Panc1 (cell line): ENCODE data around the gene GSS. TPM values are rescaled to one million over a fixed set of nuclear protein-coding genes. Genes with fewer than 3 reads are reported as not detected.

Source experiments
- ATAC-seq: fragments of 200-7000 bp; cut with Tn5 transposase; 2 replicates; pipeline ENCODE4 v1.9.1; 2020; ENCODE audit warnings: mild to moderate bottlenecking, moderate library complexity
- BruUV-seq: library from RNA; stranded (reverse); fragments of 400-500 nt; replicated peaks from 2 replicates; lab custom pipeline; 2021; lab: Mats Ljungman, UMichigan
- CTCF ChIA-PET: fragments of 300-600 bp; sonication (Branson Sonifier 250); formaldehyde crosslinking; loops from one replicate; lab custom pipeline; 2022; ENCODE audit warnings: antibody characterized with exemption; lab: Charles Lee
- POLR2A ChIA-PET: fragments of 300-600 bp; sonication (Branson Sonifier 250); formaldehyde crosslinking; loops from one replicate; lab custom pipeline; 2022; ENCODE audit warnings: antibody characterized with exemption; lab: Charles Lee
- DNase-seq: peaks from one replicate; pipeline ENCODE4 v3.0.0-alpha.2; 2010; ENCODE audit warnings: low read depth, low spot score
- H3K27ac ChIP-seq: 2 replicates; pipeline ENCODE4 v1.5.1; 2011; ENCODE audit warnings: mild to moderate bottlenecking, low read length, inconsistent platforms
- H3K27me3 ChIP-seq: fragments of 200-500 bp; sonication (Bioruptor generic); 2 replicates; pipeline ENCODE4 v1.6.0; 2014; ENCODE audit warnings: low read length, inconsistent platforms; ENCODE audit not compliant: control insufficient read depth, insufficient read depth
- H3K36me3 ChIP-seq: fragments of 200-500 bp; sonication (Bioruptor generic); 2 replicates; pipeline ENCODE4 v1.5.1; 2014; ENCODE audit warnings: inconsistent platforms, mild to moderate bottlenecking, low read length, moderate library complexity; ENCODE audit not compliant: control insufficient read depth, insufficient read depth
- H3K4me1 ChIP-seq: 2 replicates; pipeline ENCODE4 v1.5.1; 2011; ENCODE audit warnings: inconsistent platforms, mild to moderate bottlenecking, low read length, moderate library complexity; ENCODE audit not compliant: control insufficient read depth, insufficient read depth
- H3K4me3 ChIP-seq, 2 experiments: 2 replicates each; pipeline ENCODE4 v1.5.1; 2011 to 2012; ENCODE audit warnings: low read depth in 2 of 2, low read length in 2 of 2, mild to moderate bottlenecking in 2 of 2, inconsistent platforms in 1 of 2, moderate library complexity in 1 of 2
- H3K9me3 ChIP-seq: fragments of 200-500 bp; sonication (Bioruptor generic); 2 replicates; pipeline ENCODE4 v1.5.1; 2014; ENCODE audit warnings: low read depth, mild to moderate bottlenecking, inconsistent platforms, low read length, moderate library complexity; ENCODE audit not compliant: control insufficient read depth, insufficient read depth
- POLR2AphosphoS5 ChIP-seq: IDR thresholded peaks from 2 replicates; pipeline ENCODE4 v1.6.1; 2012; ENCODE audit warnings: mild to moderate bottlenecking, low read depth, low read length, moderate library complexity
- SIN3A ChIP-seq: IDR thresholded peaks from 2 replicates; pipeline ENCODE4 v1.6.1; 2012; ENCODE audit warnings: low read depth, mild to moderate bottlenecking, low read length, moderate library complexity, borderline replicate concordance; ENCODE audit not compliant: insufficient read depth
- TCF7L2 ChIP-seq: IDR thresholded peaks from 2 replicates; pipeline ENCODE4 v1.6.1; 2011; ENCODE audit warnings: mild to moderate bottlenecking, low read depth, low read length, inconsistent platforms
- in situ Hi-C: cut with HindIII; loops from 2 replicates; pipeline ENCODE4 v1.10.0; 2016; ENCODE audit warnings: low sequenced_read_pairs, low pct_unique_long_range_greater_than_20kb
- intact Hi-C: fragments of 100-400 bp; cut with micrococcal nuclease; formaldehyde crosslinking; loops from one replicate; pipeline ENCODE4 v1.10.0; 2022; ENCODE audit not compliant: unreplicated experiment
- total RNA-seq: library from RNA; stranded (reverse); gene quantifications from one replicate; pipeline ENCODE4 v1.2.1, GENCODE V29; 2021; ENCODE audit not compliant: unreplicated experiment
- TF ChIP-seq, protein P1 (sequence below): fragments of 450-650 bp; IDR thresholded peaks from 2 replicates; pipeline ENCODE4 v1.5.1; 2017; ENCODE audit warnings: mild to moderate bottlenecking
- TF ChIP-seq, protein P2 (sequence below), 2 experiments: IDR thresholded peaks; 2 replicates each; pipeline ENCODE4 v1.6.1; 2011 to 2012; ENCODE audit warnings: low read depth in 2 of 2, control low read depth in 1 of 2, low read length in 1 of 2, mild to moderate bottlenecking in 1 of 2, moderate library complexity in 1 of 2; ENCODE audit not compliant: insufficient read depth in 1 of 2

The GSS gene
- total RNA-seq, 1 experiment from 2014 or later = 64.8 TPM

DNA sequence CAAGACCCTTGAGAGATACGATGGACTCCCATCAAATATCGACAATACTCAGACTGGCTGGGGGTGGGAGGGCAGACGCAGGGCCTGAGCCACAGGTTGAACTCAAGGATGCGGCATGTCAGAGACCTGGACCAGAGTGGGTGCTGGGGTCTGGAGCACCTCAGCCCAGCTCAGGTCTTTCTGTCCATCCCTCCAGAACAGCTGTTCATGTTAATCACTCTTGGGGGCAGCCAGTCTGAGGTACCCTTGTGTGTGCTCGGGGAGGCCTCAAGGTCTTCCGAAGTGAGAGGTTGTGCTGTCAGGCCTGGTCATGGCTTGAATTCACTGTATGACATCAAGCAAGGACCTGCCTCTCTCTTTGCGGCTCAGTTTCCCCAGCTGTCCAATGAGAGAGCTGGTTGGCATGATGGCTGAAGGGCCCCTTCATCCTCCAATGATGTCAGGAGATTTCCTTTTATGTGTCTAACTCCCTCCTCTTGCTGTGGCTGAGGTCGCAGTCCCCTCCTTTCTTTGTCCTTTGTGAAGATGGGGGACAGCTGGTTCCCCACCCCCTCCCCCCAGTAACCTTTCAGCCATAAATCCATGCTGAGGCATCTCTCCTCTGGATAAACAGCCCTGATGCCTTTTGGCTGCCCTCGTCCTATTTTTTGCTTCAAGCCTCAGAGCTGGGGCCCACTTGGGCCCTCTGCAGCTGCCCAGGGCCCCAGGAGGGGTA lies 15.4 kb upstream of the GSS start:
- ATAC-seq = no peak
- Histone ChIP-seq H3K27ac (no peak overlapping the region), H3K4me3 (no peak overlapping the region), H3K9me3 (no peaks in the 10 kb centered on the region), H3K4me1 (no peaks in the 10 kb centered on the region), H3K36me3 (no peaks in the 10 kb centered on the region), H3K27me3 (no peaks in the 10 kb centered on the region)
- no peak for TF ChIP-seq POLR2AphosphoS5
- TF ChIP-seq, protein P1, sequence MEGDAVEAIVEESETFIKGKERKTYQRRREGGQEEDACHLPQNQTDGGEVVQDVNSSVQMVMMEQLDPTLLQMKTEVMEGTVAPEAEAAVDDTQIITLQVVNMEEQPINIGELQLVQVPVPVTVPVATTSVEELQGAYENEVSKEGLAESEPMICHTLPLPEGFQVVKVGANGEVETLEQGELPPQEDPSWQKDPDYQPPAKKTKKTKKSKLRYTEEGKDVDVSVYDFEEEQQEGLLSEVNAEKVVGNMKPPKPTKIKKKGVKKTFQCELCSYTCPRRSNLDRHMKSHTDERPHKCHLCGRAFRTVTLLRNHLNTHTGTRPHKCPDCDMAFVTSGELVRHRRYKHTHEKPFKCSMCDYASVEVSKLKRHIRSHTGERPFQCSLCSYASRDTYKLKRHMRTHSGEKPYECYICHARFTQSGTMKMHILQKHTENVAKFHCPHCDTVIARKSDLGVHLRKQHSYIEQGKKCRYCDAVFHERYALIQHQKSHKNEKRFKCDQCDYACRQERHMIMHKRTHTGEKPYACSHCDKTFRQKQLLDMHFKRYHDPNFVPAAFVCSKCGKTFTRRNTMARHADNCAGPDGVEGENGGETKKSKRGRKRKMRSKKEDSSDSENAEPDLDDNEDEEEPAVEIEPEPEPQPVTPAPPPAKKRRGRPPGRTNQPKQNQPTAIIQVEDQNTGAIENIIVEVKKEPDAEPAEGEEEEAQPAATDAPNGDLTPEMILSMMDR = no peak
- TF ChIP-seq, protein P2, sequence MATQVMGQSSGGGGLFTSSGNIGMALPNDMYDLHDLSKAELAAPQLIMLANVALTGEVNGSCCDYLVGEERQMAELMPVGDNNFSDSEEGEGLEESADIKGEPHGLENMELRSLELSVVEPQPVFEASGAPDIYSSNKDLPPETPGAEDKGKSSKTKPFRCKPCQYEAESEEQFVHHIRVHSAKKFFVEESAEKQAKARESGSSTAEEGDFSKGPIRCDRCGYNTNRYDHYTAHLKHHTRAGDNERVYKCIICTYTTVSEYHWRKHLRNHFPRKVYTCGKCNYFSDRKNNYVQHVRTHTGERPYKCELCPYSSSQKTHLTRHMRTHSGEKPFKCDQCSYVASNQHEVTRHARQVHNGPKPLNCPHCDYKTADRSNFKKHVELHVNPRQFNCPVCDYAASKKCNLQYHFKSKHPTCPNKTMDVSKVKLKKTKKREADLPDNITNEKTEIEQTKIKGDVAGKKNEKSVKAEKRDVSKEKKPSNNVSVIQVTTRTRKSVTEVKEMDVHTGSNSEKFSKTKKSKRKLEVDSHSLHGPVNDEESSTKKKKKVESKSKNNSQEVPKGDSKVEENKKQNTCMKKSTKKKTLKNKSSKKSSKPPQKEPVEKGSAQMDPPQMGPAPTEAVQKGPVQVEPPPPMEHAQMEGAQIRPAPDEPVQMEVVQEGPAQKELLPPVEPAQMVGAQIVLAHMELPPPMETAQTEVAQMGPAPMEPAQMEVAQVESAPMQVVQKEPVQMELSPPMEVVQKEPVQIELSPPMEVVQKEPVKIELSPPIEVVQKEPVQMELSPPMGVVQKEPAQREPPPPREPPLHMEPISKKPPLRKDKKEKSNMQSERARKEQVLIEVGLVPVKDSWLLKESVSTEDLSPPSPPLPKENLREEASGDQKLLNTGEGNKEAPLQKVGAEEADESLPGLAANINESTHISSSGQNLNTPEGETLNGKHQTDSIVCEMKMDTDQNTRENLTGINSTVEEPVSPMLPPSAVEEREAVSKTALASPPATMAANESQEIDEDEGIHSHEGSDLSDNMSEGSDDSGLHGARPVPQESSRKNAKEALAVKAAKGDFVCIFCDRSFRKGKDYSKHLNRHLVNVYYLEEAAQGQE (IDR thresholded peaks at IDR 0.05; ENCODE audit: insufficient read depth in 1 of 2, low read depth in 2 of 2, low read length in 1 of 2) = no peak
- no peak for TF ChIP-seq SIN3A
- no peak for TF ChIP-seq TCF7L2
- no TSS peak for BruUV-seq
- in situ Hi-C loops (no loop called here), intact Hi-C loops (no loop called here)
- CTCF ChIA-PET = no interaction called here
- POLR2A ChIA-PET = no interaction called here
- no peak for DNase-seq

DNA sequence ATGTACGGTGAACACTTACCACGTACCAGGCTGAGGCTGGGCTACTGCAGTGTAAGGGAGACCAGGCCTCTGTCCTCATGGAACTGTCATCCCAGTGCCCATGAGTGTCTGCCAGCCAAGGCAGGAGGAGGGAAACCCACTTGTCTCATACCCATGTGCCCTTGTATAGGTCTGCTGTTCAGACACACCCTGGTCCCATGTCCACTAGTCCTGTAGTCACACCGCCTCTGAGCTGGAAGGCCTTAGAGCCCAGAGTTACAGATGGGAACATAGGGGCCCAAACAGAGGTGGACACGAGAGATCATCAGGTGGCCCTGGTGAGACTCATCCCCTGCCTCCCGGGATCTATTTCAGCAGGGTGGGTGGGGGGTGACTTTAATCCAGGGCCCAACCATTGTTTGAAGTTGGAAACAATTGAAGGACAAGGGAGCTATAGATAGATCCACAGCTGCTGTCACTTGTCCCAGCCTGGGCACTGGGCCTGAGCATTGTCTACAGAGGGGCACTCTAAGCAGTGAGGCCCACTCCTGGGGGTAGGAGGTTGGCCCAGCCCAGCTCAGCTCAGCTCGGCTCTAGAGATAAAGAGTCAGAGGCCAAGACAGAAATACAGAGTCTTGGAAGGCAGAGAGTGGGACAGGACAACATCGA lies 14.7 kb upstream of the GSS start:
- BruUV-seq = no TSS peak
- POLR2A ChIA-PET = no interaction called here
- no peak for ATAC-seq
- Histone ChIP-seq H3K36me3 (no peaks in the 10 kb centered on the region), H3K4me1 (no peaks in the 10 kb centered on the region), H3K27ac (no peak overlapping the region), H3K27me3 (no peaks in the 10 kb centered on the region), H3K4me3 (no peak overlapping the region), H3K9me3 (no peaks in the 10 kb centered on the region)
- no peak for DNase-seq
- CTCF ChIA-PET = no interaction called here
- intact Hi-C loops = no loop called here
- in situ Hi-C loops = no loop called here
- TF ChIP-seq POLR2AphosphoS5 = no peak
- TF ChIP-seq SIN3A = no peak
- TF ChIP-seq TCF7L2 = no peak
- TF ChIP-seq, protein P2 (IDR thresholded peaks at IDR 0.05; ENCODE audit: insufficient read depth in 1 of 2, low read depth in 2 of 2, low read length in 1 of 2) = no peak
- TF ChIP-seq, protein P1 = no peak
